ENCODE results near the gene RBMX.
"Not testable (repeated sequence)": the region's sequence is repeated elsewhere in the genome, so short reads cannot be mapped to it uniquely, and the experiment has no call there.

RBMX gene

DNA sequence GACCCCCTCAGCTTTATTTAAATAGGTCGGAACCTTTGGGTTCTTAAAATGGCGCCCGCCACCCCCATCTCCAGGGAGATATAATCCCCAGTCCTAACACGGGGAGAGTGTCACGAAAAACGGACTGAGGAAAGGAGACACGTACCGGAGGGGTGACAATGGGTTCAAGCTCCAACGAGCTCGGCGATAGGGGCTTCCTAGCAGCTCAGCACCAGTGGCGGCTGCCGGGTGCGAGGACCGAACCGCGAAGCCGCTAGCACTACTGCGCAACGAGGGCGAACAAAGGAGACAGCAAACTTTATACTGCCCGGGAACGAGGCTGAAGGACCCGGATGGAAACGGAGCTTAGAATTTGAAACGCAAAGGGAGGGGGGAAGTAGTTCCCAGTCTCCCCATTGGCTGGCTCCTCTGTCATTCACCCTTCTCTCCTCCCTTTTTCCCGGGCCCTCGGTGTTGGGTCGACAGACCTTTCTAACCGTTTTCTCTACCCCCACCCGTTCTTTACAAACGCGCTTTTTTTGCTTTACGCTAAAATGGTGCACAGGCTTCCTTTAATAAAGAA, at the start of gene RBMX:
Gene RBMX, minus strand, starts transcription at position 274 of the 562 bp plus-strand sequence. CDS start 1,298 bp downstream, outside the sequence.
- DNase-seq (ENCODE audit: low spot score), result peak; percentile 93

DNA sequence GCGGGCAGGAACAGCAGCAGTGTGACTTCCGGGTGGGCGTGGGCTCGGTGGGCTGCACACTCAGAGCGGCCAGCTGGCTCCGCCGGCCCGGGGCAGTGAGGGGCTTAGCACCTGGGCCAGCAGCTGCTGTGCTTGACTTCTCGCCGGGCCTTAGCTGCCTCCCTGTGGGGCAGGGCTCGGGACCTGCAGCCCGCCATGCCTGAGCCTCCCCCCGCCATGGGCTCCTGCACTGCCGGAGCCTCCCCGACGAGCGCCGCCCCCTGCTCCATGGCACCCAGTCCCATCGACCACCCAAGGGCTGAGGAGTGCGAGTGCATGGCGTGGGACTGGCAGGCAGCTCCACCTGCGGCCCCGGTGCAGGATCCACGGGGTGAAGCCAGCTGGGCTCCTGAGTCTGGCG, 40.9 kb upstream of the RBMX start:
- not testable (repeated sequence) for DNase-seq (ENCODE audit: low spot score)

DNA sequence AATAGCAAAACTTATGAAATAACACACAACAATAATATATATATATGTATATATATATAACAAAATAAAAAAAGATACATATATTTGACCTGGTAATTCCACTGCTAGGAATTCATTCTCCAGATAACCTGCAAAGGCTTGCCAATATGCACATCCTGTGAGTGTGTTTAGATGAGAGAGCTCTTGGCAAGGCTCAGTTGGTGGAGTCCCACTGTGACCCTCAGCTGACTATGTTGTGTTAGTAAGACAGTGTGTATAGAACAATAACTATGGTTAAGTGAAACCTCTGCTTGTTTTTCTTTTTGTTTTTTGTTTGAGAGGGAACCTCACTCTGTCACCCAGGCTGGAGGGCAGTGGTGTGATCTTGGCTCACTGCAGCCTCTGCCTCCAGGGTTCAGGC, 39.5 kb upstream of the RBMX start:
- DNase-seq (ENCODE audit: low spot score), result no peak

DNA sequence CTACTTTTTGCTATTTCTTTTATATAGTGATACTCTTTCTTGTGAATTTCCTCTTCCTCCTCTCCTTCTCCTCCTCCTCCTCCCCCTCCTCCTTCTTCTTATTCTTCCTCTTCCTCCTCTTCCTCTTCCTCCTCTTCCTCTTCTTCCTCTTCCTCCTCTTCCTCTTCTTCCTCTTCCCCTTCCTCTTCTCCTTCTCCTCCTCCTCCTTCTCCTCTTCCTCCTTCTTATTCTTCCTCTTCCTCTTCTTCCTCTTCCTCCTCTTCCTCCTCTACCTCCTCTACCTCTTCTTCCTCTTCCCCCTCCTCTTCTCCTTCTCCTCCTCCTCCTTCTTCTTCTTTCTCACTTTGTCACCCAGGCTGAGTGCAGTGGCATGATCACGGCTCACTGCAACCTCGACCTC, 36.3 kb upstream of the RBMX start:
- no peak for DNase-seq (ENCODE audit: low spot score)

DNA sequence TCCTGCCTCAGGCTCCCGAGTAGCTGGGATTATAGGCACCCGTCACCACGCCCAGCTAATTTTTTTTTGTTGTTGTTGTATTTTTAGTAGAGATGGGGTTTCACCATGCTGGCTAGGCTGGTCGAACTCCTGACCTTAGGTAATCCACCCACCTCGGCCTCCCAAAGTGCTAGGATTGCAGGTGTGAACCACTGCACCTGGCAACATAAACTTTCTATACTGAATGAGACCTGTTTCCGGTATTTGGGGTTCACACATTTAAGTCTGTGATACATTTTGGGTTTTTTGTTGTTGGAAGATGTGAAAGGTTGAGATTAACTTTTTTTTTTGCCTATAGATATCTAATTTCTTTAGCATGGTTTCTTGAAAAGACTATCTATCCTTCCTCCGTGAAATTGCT, 31.1 kb upstream of the RBMX start:
- not testable (repeated sequence) for DNase-seq (ENCODE audit: low spot score)

DNA sequence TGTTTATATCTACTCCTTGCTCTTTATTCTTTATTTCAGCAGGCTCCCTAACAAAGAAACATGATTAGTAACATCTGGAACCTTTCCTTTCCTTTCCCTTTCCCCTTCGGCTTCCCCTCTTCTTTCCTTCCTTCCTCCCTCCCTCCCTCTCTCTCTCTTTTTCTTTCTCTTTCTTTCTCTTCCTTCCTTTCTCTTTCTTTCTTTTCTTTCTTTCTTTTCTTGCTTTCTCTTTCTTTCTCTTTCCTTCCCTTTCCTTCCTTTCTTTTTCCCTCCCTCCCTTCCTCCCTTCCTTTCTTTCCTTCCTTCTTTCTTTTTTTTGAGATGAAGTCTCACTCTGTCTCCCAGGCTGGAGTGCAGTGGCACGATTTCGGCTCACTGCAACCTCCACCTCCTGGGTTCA, 30.7 kb upstream of the RBMX start:
- DNase-seq (ENCODE audit: low spot score), result no peak

DNA sequence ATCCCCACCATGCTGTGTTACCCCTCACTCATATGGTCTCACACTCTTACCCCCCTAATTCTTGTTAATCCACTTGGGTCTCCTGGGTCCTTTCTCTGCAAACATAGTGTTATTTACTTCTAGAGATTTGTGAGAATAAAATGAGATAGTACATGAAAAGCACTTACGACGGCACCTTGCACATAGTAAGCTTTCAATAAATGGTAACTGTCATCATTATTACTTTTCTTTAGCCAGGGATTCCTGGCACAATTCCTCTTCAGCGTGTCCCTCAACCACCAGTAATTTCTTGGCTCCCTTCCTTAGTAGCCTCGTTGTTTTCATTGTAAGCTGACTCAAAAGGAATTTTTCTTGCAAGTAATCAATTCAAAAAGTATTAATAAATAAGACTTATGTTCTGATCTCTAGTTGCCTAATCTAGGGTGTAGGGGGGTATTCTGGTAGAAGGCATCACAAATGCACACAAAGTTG, 30.1 kb upstream of the RBMX start:
- no peak for DNase-seq (ENCODE audit: low spot score)

DNA sequence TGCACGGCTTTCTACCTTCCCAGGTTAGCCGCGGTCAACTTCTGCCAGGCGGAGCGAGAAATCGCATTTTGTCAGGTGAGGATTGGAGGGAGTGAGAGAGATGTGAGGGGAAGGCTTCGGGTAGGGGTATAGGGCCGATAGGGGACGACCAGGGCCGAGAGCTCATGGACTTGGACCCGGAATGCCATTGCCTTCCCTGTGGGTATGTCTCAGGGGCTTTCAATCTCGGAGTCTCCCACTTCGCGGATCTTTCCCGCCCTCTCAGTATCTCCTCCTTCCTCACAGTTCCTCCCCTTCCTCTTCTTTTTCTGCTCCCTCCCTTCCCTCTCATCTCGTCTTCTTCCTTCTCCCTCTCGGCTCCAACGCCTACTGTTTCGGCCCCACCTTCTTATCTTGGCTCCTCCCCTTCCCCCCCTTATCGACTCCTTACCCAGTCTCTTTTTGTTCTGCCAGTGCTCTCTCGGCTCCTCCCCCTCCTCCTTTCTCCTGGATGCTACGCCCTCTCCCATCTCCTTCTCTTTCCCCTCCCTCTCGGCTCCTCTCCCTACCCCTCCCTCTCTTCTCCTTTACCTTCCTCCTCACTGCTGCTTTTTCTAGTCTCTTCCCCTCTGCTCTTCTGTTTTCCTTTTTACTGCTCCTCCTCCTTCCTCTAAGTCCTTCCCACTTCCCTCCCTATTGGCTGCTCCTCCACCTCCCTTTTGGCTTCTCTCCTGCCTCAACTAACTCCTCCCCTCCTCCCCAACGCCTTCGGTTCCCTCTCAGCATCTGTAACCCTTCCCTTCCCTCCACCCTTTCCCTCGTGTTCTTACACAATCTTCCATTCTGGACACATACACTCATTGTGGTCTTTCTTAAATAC, 29.4 kb upstream of the RBMX start:
- peak; percentile 71 for DNase-seq (ENCODE audit: low spot score)

DNA sequence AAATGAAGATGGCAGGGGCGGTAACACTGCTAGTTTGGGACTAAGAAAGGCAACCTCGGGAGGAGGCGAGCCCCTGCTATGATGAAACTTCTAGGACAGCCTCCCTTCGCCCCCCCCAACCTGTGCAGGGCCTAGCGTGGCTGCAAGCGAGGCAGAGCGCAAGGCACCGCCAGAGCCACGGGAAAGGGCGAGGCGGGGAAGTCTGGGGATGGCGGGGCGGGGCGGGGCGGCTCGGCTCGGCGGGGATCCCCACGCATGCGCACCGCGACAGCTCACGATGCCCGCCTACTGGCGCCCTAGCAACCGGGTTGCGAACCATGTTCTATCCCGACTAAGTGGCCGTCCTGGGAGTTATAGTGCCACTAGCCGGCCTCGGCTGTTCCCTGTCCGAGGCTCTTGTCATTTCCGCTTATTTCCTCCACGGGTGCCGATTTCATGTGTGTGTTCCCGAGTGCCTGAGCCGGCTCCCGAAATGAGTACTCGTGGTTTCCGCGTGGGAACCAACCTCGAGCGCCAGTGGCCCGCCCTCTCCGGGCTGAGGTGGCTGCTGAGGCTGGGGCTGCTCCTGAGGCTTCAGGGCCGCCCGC, 28.7 kb upstream of the RBMX start:
- peak; percentile 72 for DNase-seq (ENCODE audit: low spot score)

DNA sequence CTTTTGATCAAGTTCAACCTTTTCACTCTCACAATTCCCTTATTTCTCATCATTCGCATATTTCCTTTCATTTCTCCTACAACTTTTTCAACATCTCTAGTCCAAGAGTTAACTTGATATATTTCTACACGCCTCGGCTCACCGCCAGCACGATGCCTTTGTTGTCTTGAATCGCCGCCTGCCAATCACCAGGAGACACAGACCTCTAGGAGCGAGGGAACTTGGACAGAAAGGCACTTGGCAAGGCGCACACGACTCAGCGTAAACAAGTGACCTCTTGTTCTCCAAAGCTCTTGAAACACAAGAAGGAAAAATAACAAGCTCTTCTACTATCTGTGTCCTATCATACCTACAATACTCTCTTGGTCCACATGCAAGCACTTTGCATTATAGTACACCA, 27.1 kb upstream of the RBMX start:
- DNase-seq (ENCODE audit: low spot score), result peak; percentile 55

DNA sequence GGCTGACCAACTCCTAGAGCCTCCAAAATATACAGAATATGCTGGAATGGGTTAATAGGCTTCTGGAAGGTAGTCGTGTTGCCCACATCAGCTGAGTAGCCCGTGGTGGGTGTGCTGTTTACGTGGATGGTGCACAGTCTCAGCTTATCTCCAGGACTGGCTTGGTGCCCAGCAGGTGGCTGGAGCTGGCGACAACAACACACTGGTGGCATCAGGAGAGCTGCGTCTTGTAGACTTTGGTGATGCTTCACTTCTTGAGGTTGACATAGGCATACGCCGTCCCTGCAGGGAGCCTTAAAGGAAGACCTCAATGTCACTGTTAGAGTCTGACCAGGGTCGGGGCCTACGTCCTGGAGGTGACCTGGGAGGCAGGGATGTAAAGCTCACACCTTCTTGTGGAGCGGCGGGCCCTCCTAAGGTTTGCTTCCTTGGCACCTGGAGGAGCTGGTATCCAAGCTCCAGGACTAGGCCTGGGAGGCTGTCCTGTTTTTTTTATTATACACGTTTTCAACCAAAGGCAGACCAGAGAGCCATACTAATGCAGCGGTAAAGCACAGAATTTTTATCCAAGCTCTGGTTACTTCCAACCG, 26.5 kb upstream of the RBMX start:
- no peak for DNase-seq (ENCODE audit: low spot score)

DNA sequence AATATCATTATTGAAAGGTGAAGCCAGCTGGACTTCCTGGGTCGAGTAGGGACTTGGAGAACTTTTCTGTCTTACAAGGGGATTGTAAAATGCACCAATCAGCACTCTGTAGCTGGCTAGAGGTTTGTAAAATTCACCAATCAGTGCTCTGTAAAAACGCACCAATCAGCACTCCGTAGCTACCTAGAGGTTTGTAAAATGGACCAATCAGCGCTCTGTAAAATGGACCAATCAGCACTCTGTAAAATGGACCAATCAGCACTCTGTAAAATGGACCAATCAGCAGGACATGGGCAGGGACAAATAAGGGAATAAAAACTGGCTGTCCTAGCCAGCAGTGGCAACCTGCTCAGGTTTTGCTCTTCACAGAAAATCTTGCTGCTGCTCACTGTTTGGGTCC, 23.5 kb upstream of the RBMX start:
- DNase-seq (ENCODE audit: low spot score), result not testable (repeated sequence)

DNA sequence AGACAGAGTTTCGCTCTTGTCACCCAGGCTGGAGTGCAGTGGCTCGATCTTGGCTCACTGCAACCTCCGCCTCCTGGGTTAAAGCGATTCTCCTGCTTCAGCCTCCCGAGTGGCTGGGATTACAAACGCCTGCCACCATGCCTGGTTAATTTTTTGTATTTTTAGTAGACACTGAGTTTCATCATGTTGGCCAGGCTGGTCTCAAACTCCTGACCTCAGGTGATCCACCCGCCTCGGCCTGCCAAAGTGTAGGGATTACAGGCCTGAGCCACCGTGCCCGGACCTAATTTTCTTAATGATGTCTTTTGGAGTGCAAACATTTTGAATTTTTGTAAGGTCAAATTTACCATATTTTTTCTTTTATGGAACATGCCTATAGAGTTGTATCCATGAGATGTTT, 19.5 kb upstream of the RBMX start:
- not testable (repeated sequence) for DNase-seq (ENCODE audit: low spot score)

DNA sequence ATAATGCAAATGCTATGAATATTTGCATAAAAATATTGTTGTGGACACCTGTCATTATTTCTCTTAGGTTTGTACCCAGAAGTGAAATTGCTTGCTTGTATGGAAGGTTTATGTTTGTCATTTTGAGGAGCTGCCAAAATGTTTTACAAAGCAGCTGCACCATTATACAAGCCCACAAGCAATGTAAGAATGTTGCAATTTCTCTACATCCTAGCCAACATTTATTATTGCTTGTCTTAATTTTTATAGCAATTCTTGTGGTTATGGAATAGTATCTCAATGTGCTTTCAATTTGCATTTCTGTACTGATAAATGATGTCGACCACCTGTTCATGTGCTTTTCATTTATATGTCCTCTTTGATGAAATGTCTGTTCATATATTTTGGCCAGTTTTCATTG, 18.7 kb upstream of the RBMX start:
- DNase-seq (ENCODE audit: low spot score), result no peak

DNA sequence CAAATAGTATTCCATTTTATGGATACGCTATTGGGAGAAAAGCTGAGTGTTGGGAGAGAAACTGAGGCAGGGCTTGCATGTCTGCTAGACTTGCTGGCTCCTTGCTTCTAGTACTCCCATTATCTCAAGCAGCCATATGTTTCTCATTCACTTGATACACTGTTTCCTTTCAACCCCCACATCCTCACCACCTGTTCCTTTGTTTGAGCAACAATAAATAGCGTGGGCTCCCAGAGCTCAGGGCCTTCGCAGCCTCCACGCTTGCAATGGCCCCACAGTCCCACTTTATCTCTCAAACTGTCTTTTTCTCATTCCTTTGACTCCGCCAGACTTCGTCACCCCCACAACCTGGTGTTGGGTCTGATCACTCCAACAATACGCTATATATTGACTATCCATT, 18.2 kb upstream of the RBMX start:
- not testable (repeated sequence) for DNase-seq (ENCODE audit: low spot score)

DNA sequence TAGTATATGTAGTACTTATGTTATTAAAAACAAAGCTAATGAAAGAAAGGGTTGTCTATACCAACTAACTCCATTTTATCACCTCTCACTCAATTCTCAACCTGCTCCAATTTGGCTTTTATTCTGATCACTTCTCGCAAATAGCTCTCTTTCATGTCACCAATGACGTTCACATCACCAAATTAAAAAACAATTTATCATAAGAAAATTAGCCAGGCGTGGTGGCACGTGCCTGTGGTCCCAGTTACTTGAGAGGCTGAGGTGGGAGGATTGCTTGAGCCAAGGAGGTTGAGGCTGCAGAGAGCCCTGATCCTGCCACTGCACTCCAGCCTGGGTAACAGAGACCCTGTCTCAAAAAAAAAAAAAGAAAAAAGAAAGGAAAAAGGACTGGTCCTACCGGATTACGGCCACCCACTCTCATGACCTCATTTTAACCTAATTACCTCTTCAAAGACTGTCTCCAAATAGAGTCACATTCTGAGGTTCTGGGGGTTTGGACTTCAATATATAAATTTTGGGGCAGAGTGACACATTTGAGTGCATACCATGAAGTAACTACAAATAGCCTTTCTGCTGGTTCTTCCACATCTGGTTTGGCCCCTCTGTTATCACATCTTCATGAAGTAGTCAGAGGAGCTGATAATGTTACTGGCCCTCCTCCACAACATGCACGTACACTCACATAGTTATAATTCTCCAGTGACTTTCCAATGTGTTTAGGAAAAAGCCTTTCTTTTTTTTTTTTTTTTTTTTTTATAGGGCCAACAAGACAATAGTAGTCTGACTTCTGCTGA, 15.8 kb upstream of the RBMX start:
- DNase-seq (ENCODE audit: low spot score), result no peak

DNA sequence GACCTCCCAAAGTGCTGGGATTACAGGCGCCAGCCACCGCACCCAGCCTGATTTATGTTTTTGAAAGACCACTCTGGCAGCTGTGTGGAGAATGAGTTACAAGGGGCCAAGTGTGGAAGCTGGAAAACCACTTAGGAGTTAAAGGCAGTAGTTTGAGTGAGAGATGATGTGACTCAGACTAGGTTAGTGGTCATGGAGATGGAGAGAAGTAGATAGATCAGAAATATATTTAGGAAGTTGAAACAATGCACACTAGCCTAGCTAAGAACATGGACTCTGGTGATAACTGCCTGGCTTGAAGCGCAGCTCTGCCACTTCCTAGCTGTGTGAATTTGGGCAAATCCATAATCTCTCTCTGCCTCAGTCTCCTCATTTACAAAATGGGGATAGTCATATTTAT, 11.9 kb upstream of the RBMX start:
- no peak for DNase-seq (ENCODE audit: low spot score)

DNA sequence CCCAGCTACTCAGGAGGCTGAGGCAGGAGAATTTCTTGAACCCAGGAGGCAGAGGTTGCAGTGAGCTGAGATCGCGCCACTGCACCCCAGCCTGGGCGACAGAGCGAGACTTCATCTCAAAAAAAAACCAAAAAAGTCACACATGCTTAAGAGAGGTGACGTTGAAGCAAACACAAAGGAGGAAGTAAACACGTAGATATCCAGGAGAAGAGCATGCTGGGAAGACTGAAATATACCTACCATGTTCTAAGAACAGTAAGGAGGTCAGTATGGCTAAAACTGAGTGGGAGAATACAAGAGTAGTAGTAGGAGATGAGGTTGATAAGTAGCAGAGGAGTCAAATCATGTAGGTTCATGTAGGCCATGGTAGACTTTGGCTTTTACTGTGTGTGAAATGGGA, 10.1 kb upstream of the RBMX start:
- not testable (repeated sequence) for DNase-seq (ENCODE audit: low spot score)

DNA sequence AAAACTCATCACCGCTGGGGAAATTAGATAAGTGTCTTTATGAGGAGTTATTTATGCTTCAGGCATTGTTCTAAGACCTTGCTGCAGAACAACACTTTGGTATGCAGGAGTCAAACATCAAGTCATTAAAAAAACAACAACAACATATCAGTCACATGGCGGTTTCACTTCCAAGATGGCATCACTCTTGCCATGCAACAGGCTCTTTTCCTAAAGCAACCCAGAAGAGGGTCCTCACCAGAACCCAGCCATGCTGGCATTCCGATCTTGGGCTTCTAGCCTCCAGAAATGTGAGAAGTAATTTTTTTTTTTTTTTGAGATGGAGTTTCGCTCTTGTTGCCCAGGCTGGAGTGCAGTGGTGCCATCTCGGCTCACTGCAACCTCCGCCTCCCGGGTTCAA, 8.7 kb upstream of the RBMX start:
- no peak for DNase-seq (ENCODE audit: low spot score)

DNA sequence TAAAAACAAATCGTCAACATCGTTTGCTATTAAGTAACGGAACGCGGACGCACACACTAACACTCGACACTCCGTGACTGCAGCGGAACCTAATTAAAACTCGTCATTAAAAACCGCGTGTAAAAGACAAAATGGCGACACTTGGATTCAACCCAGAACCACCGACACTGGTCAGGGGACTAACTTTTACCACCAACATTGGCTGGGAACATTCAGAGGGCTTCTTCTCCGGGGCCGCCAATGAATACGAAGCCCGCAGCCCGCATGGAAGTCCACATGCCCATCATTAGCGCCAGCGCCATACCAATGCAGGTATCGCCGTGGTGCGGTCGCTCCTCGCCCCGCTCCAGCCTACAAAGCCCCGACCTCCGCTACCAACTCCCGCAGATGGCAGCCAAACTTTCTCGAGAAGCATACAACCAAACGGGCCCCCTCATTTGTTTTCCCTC, 498 bp downstream of the RBMX start:
- peak; percentile 26 for DNase-seq (ENCODE audit: low spot score)

DNA sequence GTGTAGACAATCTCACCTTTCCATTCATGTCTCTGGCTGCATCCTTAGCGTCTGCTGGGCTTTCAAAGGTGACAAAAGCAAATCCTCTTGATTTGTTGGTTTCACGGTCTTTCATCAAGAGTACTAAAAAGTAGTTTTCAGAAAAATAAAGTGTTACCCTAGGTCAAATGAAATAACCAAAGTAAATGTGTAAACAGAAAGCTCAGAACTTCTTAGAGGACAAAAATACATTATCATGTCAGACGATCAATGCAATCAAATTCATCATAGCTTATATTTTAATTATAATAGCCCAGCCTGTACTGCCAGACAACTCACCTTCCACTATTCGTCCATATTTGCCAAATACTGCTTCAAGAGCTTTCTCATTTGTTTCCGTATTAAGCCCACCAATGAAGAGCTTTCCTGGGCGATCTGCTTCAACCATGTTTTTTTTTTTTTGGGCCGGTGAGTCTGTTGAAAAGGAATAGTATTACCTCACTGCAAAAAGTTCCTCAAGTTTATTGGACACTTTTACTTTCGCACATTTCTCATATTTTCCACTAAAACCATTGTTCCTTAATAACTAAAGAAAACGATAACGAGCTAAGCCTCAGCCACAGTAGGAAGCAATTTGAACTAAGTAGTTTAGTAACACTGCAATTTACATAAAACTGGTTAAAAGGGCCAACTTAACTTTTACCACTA, 1.4 kb downstream of the RBMX start:
- DNase-seq (ENCODE audit: low spot score), result peak; percentile 1
